HG03432 (cell line): ENCODE measurements around the gene ZC3H18.
"Not testable (repeated sequence)": the region's sequence is repeated elsewhere in the genome, so short reads cannot be mapped to it uniquely, and the experiment has no call there.

Experiments
- ATAC-seq: cut with Tn5 transposase; IDR thresholded peaks from one replicate; pipeline ENCODE4 v1.9.1; 2021; ENCODE audit warnings: mild to moderate bottlenecking, moderate library complexity; ENCODE audit not compliant: unreplicated experiment

ZC3H18 gene

DNA sequence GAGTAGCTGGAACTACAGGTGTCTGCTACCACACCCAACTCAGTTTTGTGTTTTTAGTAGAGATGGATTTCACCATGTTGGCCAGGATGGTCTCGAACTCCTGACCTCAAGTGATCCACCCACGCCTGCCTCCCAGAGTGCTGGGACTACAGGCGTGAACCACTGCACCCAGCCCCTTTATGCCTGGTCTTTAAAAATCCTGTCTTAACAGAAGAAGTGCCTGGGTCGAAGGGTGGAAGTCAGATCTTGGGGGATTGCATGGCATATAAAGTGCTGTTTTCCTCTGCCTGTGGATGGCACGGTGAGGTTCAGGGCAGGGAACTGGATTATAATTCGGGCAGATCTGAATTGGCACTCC lies 30.3 kb downstream of the ZC3H18 start:
- ATAC-seq, result no peak

DNA sequence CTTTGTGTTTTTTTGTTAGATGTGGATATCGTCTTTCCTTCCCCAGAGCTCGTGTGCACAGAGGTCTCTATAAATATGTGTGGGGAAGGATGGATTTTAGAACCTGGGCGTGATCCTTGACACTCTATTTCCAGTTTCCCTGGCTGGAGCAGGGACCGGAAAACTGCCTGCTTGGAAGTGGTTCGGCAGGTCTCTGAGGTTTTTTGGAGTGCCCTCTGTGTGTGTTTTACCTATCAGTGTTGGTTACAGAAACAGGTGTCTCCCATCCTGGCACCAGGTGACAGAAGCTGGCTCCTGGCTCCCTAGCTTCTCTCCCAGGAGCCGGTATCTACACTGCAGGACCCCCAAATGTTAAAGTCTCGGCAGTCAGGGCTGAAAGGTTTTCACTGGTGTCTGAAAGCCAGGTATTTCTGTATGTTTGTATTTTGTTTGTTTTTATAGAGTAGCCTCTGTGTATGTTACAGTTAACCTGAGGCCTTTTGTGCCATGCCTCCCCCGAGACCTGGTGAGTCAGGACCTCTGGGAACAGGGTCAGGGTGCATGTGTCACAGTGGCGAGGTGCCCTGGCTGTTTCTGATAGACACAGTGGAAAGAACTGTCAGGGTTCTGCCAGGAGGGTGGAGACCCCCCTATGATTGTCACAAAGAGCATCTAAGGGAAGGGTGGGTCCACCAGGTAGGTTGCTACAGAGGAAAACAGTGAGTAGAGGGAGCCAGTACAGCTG lies 31.3 kb downstream of the ZC3H18 start:
- no peak for ATAC-seq

DNA sequence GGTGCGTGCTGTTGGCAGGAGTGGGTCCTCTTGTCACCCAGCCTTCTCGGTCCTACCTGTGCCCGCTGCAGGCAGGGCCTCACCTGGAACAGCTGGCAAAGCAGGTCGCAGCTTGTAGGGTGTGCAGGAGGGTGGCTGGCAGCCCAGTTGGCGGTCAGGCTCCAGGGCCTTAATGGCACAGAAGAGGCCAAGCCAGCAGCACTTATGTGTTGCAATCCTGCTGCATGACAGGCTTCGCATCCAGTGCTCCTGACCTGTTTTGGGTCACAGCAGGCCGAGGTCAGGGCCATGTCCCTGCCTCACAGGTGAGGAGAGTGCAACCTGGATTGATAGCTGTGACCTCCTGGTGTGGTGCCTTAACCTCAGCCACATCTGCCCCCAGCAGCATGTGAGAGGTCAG lies 31.9 kb downstream of the ZC3H18 start:
- ATAC-seq, result no peak

DNA sequence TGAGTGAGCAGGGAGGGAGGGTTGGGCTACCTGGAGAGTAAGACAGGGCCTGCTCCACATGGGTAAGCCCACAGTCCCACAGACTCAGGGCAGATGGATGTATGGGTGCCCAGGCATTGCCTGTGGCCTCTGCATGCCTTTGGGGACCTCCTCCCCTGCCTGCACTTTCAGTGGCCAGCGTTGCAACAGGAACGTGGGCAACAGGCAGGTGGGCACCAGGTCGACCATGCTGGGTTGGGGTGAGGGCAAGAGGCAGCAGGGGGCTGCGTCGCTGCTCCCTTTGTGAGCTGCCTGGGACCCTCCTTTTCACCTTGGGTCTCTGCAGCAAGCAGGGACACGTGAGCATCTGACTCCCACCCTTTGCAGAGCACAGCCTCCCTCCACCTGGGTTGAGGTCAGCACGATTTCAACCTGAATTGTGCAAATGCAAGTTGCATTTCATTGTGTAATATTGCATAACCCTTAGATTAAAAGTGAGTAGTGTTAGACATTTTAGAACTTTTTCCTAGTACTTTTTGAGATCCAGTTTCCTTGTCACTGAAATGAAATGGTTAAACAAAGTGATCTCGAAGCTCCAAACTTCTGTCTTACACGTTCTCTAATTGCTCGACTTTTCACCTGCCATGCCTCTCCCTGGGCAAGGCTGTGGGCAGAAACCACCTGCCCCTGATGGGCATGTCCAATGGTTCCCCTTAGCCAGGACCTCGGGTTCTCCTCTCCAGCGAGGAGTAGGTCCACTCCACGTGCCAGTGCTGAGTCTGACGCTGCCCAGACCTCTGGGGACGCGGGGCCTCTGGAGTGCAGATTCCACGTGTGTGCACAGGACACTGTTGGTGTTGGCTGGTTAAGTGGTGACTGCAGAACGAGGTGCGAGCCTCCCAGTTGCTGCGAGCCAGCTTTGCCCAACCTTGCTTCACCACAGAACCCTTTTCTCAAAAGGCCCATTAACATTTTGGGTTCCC lies 35.3 kb downstream of the ZC3H18 start:
- ATAC-seq, result no peak

DNA sequence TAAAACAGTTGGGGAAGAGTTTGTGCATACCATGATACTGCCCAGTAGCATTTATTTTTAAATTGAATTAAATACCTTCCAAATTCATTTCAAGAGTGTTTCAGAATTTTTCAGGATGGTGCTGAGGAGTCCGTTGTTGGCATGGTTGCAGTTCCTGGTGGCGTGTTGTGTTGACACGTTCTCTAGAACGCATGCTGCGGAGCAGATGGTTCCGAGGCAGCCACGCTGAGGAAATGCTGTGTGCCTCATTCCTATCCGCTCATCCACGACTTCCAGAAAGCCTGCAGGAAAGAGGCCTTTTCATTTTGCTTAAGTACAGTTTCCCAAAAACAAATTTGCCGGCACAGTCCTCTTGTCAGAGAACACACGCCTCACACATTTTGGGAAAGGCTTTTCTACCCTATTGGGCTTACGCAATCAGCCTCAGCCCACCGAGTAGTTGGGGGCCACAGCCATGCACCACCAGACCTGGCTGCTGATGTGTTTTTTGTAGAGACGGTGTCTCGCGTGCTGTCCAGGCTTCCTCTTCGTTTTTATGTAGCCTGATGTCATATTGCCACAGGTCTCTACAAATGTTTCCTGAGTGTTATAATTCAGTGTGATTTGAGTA lies 36.0 kb downstream of the ZC3H18 start:
- ATAC-seq, result no peak

DNA sequence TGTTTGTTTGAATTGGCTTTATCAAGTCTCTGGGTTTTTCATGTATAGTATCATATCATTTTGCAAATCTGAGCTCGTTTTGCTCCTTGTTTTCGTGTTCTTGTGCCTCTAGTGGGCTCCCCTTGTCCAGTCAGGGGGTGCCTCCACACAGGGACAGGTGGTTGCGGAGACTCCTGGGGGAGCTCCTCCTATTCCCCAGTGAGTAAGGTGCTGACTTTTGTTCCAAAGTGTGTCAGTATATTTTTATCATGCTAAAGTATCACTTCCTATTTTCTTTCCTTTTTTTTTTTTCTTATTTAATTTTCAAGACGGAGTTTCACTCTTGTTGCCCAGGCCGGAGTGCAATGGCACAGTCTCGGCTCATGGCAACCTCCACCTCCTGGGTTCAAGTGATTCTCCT lies 37.9 kb downstream of the ZC3H18 start:
- no peak for ATAC-seq

DNA sequence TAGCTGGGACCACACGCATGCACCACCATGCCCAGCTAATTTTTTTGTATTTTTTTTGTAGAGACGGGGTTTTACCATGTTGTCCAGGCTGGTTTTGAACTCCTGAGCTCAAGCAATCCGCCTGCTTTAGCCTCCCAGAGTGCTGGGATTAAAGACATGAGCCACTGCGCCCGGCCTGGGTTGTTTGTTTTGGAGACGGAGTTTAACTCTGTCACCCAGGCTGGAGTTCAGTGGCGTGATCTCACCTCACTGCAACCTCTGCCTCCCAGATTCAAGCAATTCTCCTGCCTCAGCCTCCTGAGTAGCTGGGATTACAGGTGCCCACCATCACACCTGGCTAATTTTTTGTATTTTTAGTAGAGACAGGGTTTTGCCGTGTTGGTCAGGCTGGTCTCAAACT lies 39.2 kb downstream of the ZC3H18 start:
- not testable (repeated sequence) for ATAC-seq

DNA sequence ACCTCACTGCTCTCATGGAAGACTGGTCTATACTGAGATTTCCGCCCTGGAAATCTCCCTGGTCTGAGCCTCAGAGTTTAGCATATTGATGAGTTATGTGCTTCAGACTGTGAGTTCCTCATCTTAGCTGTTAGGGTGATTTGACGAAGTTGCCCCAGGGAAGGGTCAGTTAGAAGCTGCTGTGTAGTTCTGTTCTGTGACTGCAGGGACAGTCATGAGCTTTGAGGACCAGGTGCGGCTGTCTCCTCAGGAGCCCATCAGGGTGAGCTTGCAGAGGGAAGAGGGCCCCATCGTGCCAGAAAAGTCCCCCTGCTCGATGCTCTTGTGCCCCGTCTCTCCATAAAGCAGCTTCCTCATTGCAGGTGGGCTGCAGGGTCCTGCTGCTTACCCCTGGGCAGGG lies 39.9 kb downstream of the ZC3H18 start:
- no peak for ATAC-seq

DNA sequence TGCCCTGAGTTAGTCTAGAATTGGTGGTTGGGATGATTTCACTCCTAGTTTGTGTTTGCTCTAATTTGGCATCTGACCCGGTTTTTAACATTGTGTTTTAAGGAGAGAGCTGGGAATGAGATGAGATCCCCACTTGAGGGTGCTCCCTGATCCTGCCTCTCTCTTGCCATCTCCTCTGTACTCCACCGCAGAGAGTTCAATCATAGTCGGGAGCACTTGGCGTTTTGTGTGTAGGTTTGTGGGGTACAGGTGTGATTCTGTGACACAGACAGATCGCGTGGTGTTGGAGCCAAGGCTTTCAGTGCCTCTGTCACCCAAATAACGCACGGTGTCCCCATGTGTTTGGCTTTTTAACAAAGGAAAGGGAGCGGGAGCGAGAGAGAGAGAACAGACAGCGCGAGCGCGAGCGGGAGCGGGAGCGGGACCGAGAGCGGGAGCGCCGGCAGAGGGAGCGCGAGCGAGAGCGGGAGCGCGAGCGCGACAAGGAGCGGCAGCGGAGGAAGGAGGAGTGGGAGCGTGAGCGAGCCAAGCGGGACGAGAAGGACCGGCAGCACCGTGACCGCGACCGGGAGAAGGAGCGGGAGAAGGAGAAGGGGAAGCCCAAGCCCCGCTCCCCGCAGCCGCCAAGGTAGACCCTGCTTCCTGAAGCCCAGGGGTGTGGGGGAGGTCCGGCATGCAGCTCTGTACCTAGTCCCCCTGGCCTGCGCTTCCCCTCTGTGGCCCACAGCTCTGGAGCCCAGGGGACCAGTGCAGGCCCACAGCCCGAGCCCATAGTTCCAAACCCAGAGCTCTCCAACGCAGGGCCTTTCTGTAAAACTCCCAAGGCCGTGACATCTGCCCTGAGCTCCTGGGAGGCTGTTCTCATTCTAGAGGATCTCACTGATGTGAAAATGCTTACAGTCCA lies 41.0 kb downstream of the ZC3H18 start:
- no peak for ATAC-seq

DNA sequence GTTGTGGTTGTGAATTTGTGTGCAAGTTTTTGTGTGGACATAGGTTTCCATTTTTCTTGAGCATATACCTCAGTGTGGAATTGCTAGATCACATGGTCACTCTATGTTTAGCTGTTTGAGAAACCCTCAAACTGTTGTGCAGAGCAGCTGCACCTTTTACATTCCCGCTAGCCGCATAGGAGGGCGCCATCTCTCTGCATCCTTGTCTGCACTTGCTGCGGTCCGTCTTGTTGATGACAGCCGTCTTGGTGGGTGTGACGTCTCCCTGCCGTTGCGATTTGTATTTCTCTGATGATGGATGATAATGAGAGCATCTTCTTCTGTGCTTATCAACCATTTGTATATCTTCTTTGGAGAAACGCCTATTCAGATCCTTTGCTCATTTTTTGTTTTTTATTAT lies 43.1 kb downstream of the ZC3H18 start:
- ATAC-seq, result no peak

DNA sequence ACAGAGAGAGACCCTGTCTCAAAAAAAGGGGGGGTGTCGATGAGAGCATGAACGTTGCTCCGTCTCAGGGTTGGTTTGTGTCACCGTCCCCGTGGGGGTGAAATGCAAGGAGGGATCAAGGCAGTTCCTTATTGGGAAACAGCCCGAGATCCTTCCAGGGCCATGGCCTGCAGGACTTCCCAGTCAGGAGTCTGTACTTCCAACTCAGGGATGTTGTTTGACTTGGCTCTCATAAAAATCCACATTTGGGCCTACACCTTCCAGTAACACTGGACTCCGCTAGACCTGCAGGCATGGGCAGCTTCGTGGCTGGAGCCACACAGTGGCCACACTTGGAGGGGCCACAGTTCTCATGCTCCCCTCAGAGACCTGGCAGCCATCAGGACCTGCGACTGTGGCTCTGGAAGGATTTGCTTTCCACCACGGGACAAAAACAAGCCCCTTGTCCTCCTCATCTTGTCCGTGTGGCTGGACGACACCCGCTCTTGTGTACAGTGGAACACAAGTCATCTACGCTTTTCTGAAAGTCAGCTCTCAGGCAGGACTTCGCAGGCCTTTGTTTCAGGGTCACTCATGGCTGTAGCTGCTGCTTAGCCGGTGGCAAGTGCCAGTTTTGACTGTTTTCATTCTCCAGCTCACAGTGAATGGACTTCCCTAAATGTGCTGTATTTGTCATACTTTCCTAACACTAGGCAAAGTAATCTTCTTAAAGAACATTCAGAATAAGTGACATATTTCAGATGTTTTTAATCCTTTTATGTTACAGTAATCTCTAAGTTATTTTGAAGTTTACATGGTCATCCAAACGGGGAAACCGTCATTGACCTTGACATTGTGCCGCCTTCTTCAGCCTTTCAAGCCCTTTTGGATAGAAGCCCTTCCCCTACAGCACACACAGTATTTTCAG lies 44.0 kb downstream of the ZC3H18 start:
- no peak for ATAC-seq

DNA sequence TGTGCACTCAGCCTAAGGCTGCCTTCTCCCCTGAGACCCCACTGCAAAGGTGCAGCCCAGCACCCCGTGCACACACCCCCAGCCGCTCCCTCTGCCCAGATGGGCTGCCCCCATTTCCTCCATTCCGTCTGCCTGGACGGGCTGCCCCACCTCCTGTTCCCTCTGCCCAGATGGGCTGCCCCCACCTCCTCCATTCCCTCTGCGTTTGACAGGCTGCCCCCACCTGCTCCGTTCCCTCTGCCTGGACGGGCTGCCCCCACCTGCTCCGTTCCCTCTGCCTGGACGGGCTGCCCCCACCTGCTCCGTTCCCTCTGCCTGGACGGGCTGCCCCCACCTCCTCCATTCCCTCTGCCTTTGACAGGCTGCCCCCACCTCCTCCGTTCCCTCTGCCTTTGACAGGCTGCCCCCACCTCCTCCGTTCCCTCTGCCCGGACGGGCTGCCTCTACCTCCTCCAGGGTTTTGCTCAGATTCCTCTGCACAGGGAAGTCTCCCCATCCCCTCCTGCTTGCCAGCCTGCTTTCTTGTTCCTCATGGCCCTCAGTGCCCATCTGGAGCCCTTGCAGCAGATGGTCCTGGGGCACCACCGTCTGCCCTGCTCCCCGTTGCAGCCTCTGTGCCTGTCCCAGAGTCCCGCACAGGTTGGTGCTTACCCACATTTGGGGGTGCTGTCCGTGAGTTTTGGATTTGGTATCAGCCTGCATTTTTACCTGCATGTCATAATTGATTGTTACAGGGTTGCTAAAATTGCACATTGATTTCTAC lies 44.8 kb downstream of the ZC3H18 start:
- ATAC-seq, result no peak

DNA sequence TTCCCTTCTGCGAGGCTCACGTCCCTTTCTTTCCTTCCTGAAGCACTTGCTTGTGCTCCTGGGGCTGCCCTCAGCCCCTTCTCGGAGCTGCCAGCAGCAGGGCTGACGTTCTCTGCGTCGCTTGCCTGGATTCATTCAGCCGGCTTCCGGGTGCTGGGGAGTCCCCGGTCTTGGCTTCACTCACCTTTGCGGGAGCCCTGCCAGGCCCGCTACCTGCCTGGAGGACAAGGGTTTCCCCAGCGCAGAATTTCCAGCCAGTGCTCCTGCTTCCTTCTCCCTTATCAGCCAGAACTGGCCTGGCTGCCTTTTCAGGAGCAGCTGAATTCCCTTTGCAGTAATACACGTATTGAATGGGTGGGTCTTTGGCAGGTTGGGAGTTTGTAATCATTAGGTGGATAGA lies 46.1 kb downstream of the ZC3H18 start:
- ATAC-seq, result no peak

DNA sequence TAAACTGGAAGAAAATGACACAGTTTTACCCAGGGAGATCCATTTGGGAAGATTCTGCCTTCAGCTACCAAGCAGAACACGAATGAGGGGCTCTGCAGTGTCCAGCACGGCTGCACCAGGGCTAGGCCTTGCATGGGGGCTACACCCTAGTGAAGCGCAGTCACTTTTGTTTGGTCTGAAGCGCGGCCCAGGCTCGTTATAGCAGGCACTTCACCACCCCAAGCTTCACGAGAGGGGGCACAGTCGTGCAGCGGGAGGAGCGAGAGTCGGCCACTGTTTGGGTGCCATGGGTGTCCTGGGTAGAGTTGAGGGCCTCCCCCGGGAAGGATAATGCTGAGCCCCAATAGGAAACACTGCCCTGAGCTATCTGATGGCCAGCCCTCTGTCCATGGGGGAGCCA lies 46.5 kb downstream of the ZC3H18 start:
- no peak for ATAC-seq

DNA sequence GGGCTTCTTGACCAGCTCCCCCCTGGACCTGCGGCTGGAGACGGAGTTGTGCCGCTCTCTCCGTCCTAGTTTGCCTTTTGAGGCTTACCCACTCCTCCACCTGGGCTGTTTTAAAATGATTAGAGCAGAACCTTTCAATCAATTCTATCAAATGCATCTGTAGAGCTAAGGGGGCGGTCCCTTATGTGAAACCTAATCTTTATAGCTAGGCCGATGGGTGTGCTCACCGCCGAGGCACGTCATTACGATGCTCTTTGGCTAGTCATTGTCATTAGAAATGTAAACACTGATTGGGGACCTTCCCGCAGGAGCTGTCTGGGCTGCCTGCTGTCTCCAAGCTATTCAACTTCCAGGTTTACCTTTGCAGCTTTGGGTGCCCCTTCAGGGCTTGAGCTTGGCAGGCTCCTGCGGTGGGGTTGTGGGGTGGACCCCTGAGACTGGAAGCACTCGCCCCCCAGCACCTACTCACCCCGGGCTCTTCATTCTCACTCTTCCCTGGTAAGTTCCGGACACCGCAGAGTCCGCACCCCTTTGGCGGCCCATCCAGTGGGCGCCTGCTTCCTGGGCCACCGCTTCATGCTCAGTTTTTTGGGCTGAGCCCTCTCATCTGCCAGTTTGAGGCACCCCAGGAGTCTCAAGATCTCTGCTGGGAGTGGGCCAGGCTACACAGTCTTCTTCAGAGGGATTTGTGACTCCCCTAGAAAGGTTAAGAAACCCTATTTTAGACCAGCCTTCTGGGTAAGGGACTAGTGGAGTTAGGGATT lies 47.2 kb downstream of the ZC3H18 start:
- ATAC-seq, result no peak

DNA sequence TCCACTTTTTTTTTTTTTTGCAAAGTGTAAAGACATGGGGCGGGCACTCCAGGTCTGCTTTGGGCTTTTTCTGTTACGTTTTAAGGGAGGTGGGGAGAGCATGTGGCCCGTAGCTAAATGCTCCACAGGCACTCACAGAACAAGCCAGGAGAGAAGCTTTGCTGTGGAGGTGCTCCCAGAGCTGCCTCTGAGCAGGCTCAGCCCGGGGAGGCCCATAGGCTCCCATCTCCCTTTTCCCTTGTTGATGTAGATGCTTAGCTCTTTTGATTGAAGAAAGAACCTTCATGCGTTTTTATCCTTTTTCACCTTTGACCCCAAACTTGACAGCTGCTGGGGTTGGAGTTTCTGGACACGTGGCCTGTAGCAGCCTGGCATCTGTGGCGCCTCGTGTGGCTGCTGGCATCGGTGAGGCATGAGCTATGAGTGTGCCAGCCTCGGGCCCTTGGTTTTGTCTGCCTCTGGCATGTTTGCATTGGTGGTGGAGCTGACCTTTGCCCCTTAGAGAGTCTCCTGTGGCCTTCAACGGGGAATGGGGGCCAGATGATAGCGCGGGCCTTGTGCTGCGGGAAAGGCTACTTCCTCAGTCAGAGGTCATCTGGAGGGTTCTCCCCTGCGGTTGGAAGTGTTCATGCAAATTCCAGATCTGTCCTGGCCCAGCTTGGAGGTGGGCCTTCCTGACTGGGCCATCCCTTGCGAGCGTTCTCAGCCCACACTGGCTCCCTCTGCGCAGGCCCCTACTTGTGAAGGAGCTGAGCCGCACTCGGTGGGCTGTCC lies 48.2 kb downstream of the ZC3H18 start:
- ATAC-seq, result no peak

DNA sequence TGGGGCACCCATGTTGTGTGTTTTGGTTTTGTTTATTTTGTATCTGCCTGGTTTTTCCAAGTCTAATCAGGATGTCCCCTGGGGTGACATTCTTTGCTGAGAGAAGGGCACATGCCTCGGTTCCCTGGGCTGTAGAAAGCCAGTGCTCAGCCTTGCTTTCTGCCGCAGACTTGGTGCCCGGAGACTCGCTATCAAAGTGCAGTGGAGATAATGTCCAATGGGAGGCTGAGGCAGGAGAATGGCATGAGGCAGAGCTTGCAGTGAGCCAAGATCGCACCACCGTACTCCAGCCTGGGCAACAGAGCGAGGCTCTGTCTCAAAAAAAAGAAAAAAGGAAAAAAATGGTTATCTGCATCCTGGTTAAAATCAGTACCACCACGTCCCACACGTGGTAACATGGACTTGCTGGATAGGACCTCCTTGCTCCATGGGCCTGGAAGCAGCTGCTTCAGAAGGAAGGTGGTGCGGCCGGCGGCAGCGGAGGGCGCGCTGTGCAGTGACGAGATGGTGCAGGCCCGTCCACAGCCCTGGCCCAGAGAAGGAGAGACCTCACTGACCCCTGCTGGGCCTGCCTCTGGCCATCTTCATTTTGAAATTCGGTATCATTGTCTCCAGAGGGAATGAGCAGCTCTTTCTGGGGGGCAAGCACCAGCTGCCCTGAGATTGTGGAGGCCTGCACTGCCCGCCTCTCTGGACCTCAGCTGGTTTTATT lies 48.9 kb downstream of the ZC3H18 start:
- no peak for ATAC-seq
